C4-2B (cell line): ENCODE results near the gene ITIH5.

Experiments
- CTCF ChIP-seq: fragments of 450-650 bp; conservative IDR thresholded peaks from 2 replicates; pipeline ENCODE4 v1.5.1; 2017; ENCODE audit warnings: mild to moderate bottlenecking
- ZFX ChIP-seq: fragments of 450-650 bp; IDR thresholded peaks from 2 replicates; pipeline ENCODE4 v1.6.1; 2017

DNA sequence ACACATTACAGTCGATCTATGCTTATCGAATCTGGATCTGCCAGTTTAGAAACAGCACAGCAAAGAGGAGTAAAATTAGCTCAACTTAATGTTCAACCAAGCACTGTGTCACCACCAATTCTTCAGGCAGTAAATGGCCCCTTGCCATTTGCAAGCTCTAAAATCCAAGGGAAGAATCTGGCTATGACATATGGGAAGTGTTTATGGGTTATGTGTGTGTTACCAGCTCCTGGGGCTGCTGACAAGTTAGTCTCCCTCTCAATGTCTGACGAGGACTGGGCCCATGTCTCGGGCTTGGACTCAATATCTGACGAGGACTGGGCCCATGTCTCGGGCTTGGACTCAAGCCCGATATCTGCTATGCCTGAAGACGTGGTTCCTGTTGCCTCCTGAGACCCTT, 30.7 kb upstream of the ITIH5 start:
- TF ChIP-seq CTCF, result no peak
- TF ChIP-seq ZFX, result no peak
